ENCODE results near the gene TTYH3. TPM values are rescaled to one million over a fixed set of nuclear protein-coding genes. Genes with fewer than 3 reads are reported as not detected.

TTYH3 gene
- total RNA-seq, 1 donor from 2014 or later = 170 TPM

DNA sequence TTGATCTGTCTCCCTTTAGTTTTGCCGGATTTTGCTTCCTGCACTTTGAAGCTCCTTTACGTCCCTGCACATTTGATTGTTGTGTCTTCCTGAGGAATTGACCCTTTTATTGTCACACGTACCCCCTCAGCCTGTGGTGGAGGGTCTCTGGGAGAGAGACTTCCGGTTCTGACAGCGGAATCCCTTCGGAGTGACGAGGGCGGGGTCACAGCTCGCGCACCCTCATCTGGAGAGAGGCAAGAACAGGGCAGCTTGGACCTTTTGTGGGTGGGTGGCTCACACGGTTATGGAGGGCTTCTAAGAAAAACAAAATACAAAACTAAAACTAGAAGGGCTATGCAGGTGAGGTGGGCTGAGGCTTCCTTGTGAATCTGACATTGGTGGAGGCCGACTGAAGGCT lies 82.2 kb downstream of the TTYH3 start:
- Mint-ChIP-seq H3K27ac (no peak overlapping the region), H3K36me3 (ENCODE audit: insufficient read depth) (peaks cover 22% of the 10 kb centered on the region), H3K4me1 (ENCODE audit: low read depth) (peaks cover 30% of the 10 kb centered on the region), H3K9me3 (ENCODE audit: low read depth) (no peaks in the 10 kb centered on the region), H3K4me3 (ENCODE audit: low read depth) (no peak overlapping the region), H3K27me3 (no peaks in the 10 kb centered on the region)
- DNase-seq (ENCODE audit: low spot score, unreplicated experiment) = no peak
- TF ChIP-seq, protein P1, sequence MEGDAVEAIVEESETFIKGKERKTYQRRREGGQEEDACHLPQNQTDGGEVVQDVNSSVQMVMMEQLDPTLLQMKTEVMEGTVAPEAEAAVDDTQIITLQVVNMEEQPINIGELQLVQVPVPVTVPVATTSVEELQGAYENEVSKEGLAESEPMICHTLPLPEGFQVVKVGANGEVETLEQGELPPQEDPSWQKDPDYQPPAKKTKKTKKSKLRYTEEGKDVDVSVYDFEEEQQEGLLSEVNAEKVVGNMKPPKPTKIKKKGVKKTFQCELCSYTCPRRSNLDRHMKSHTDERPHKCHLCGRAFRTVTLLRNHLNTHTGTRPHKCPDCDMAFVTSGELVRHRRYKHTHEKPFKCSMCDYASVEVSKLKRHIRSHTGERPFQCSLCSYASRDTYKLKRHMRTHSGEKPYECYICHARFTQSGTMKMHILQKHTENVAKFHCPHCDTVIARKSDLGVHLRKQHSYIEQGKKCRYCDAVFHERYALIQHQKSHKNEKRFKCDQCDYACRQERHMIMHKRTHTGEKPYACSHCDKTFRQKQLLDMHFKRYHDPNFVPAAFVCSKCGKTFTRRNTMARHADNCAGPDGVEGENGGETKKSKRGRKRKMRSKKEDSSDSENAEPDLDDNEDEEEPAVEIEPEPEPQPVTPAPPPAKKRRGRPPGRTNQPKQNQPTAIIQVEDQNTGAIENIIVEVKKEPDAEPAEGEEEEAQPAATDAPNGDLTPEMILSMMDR (IDR thresholded peaks at IDR 0.05; ENCODE audit: unreplicated experiment) = no peak

Other genes with a start within 250 kb of the TTYH3 start
- gene CHST12, start 228.4 kb upstream of the TTYH3 start, total RNA-seq = 16.7 and 17.0 TPM in 2 replicates
- gene GRIFIN, start 155.6 kb upstream of the TTYH3 start, total RNA-seq = not detected in 2 replicates
- 9.7 and 10.6 TPM in 2 replicates for gene LFNG, start 112.2 kb upstream of the TTYH3 start, total RNA-seq
- 43.1 and 43.7 TPM in 2 replicates for gene BRAT1, start 76.5 kb upstream of the TTYH3 start, total RNA-seq
- 32.5 and 33.5 TPM in 2 replicates for gene IQCE, start 73.0 kb upstream of the TTYH3 start, total RNA-seq
- 0.07 and 0.19 TPM in 2 replicates for gene AMZ1, start 56.2 kb downstream of the TTYH3 start, total RNA-seq
- gene GNA12, start 212.3 kb downstream of the TTYH3 start, total RNA-seq = 65.4 and 68.6 TPM in 2 replicates

Data from progenitor cell of endocrine pancreas (in vitro differentiated cells).